Naive B cell (primary cell): ENCODE data around the gene PMPCA. TPM values are rescaled to one million over a fixed set of nuclear protein-coding genes. Genes with fewer than 3 reads are reported as not detected.
A peak's percentile ranks its signal among the peaks of the same experiment; 100 is the strongest.

Experiments used
- ATAC-seq, 2 donors: fragments of 150-1000 bp; cut with Tn5 transposase; 2 replicates each; pipeline ENCODE4 v1.10.0; 2021; ENCODE audit warnings: low read depth in 2 of 2, mild to moderate bottlenecking in 2 of 2, moderate library complexity in 2 of 2
- DNase-seq: peaks from one replicate; pipeline ENCODE4 v3.0.0; 2022
- H3K27ac Mint-ChIP-seq, 6 donors: one replicate each; pipeline ENCODE4 v1.8.0; 2020 to 2022; ENCODE audit warnings: mild to moderate bottlenecking in 6 of 6, mixed read lengths in 6 of 6, moderate library complexity in 5 of 6, inconsistent platforms in 2 of 6
- H3K27me3 Mint-ChIP-seq, 3 donors: one replicate each; pipeline ENCODE4 v1.8.0; 2021 to 2022; ENCODE audit warnings: mixed read lengths in 3 of 3, mild to moderate bottlenecking in 1 of 3
- H3K36me3 Mint-ChIP-seq, 2 donors: one replicate each; pipeline ENCODE4 v1.8.0; 2020 to 2022; ENCODE audit warnings: mixed read lengths in 2 of 2, inconsistent platforms in 1 of 2, mild to moderate bottlenecking in 1 of 2
- H3K4me1 Mint-ChIP-seq, 3 donors: one replicate each; pipeline ENCODE4 v1.8.0; 2020 to 2022; ENCODE audit warnings: mixed read lengths in 3 of 3, inconsistent platforms in 1 of 3, mild to moderate bottlenecking in 1 of 3, moderate library complexity in 1 of 3
- H3K4me3 Mint-ChIP-seq, 8 donors: one replicate each; pipeline ENCODE4 v1.8.0; 2020 to 2022; ENCODE audit warnings: mild to moderate bottlenecking in 8 of 8, mixed read lengths in 8 of 8, moderate library complexity in 8 of 8, inconsistent platforms in 2 of 8
- H3K9me3 Mint-ChIP-seq, 7 donors: one replicate each; pipeline ENCODE4 v1.8.0; 2020 to 2022; ENCODE audit warnings: mixed read lengths in 7 of 7, mild to moderate bottlenecking in 5 of 7, inconsistent platforms in 2 of 7, moderate library complexity in 1 of 7
- polyA plus RNA-seq, 6 donors: library from polyadenylated mRNA; unstranded; fragments of 300-500 nt; fragmentation: Illumina TruSeq; gene quantifications; one replicate each; pipeline ENCODE4 v1.2.3, GENCODE V29; 2021; ENCODE audit warnings: low read depth in 6 of 6

PMPCA gene
- polyA plus RNA-seq, 6 donors from 2014 or later: 28.1 to 39.8 (median 35.1) TPM

- no peak for DNase-seq
- ATAC-seq: no peak
- Mint-ChIP-seq H3K4me3 (peak overlapping the region in 1 of 8 donors; percentile 51), H3K9me3 (no peaks in the 10 kb centered on the region), H3K36me3 (peaks cover 8 to 16% of the 10 kb centered on the region in 2 donors), H3K4me1 (peaks cover 8 to 18% (median 12%) of the 10 kb centered on the region in 3 donors), H3K27ac (no peak overlapping the region), H3K27me3 (no peaks in the 10 kb centered on the region)
These were observed 31.8 kb downstream of the PMPCA start for GRCh38 chr9:136442265-136442664.

- no peaks in the 10 kb centered on the region for H3K27me3 Mint-ChIP-seq
- H3K36me3 Mint-ChIP-seq: peaks cover 8 to 16% of the 10 kb centered on the region in 2 donors
- no peak for DNase-seq
- no peak overlapping the region for H3K27ac Mint-ChIP-seq
- ATAC-seq: no peak
- H3K9me3 Mint-ChIP-seq: no peaks in the 10 kb centered on the region
- H3K4me1 Mint-ChIP-seq: peaks cover 3 to 10% (median 4%) of the 10 kb centered on the region in 3 donors
- H3K4me3 Mint-ChIP-seq: peak overlapping the region in 2 of 8 donors; percentile 47 to 51
These were observed 32.6 kb downstream of the PMPCA start for GRCh38 chr9:136443087-136443486.

GRCh38 chr9:136443687-136444086 lies 33.2 kb downstream of the PMPCA start:
- Mint-ChIP-seq H3K27ac (peak overlapping the region in 3 of 6 donors; percentile 2 to 74 (median 69)), H3K27me3 (no peaks in the 10 kb centered on the region), H3K4me1 (peaks cover 0 to 6% (median 3%) of the 10 kb centered on the region in 3 donors), H3K36me3 (peaks cover 8 to 16% of the 10 kb centered on the region in 2 donors), H3K4me3 (peak overlapping the region in 1 of 8 donors; percentile 30), H3K9me3 (no peaks in the 10 kb centered on the region)
- no peak for ATAC-seq
- DNase-seq: no peak

- Mint-ChIP-seq H3K27ac (peak overlapping the region in 2 of 6 donors; percentile 15 to 29), H3K4me3 (peak overlapping the region in 1 of 8 donors; percentile 30)
- ATAC-seq: no peak
These were observed 33.6 kb downstream of the PMPCA start for GRCh38 chr9:136444102-136444501.

GRCh38 chr9:136445799-136446198 lies 35.3 kb downstream of the PMPCA start:
- Mint-ChIP-seq H3K4me1 (peaks cover 0 to 6% (median 3%) of the 10 kb centered on the region in 3 donors), H3K27me3 (no peaks in the 10 kb centered on the region), H3K27ac (no peak overlapping the region), H3K9me3 (no peaks in the 10 kb centered on the region), H3K4me3 (no peak overlapping the region), H3K36me3 (peaks cover 8 to 16% of the 10 kb centered on the region in 2 donors)
- ATAC-seq: no peak
- DNase-seq: no peak

More at GRCh38 chr9:136444102-136444501, 33.6 kb downstream of the PMPCA start:
- no peaks in the 10 kb centered on the region for H3K27me3 Mint-ChIP-seq
- peaks cover 8 to 16% of the 10 kb centered on the region in 2 donors for H3K36me3 Mint-ChIP-seq
- no peaks in the 10 kb centered on the region for H3K9me3 Mint-ChIP-seq
- H3K4me1 Mint-ChIP-seq: peaks cover 0 to 6% (median 3%) of the 10 kb centered on the region in 3 donors
- no peak for DNase-seq

- Mint-ChIP-seq H3K27ac (no peak overlapping the region), H3K4me3 (peak overlapping the region in 1 of 8 donors; percentile 27), H3K27me3 (no peaks in the 10 kb centered on the region), H3K9me3 (no peaks in the 10 kb centered on the region), H3K4me1 (peaks cover 0 to 6% (median 3%) of the 10 kb centered on the region in 3 donors), H3K36me3 (peaks cover 8 to 23% of the 10 kb centered on the region in 2 donors)
- ATAC-seq (no peak), DNase-seq (no peak)
These were observed 36.8 kb downstream of the PMPCA start for GRCh38 chr9:136447173-136447778.

- Mint-ChIP-seq H3K9me3 (no peaks in the 10 kb centered on the region), H3K27me3 (no peaks in the 10 kb centered on the region), H3K27ac (no peak overlapping the region), H3K36me3 (peaks cover 8 to 28% of the 10 kb centered on the region in 2 donors), H3K4me3 (no peak overlapping the region), H3K4me1 (peaks cover 0 to 1% (median 0%) of the 10 kb centered on the region in 3 donors)
- DNase-seq (no peak), ATAC-seq (no peak)
These were observed 38.2 kb downstream of the PMPCA start for GRCh38 chr9:136448655-136449054.

GRCh38 chr9:136451221-136451877 lies 40.9 kb downstream of the PMPCA start:
- no peaks in the 10 kb centered on the region for H3K27me3 Mint-ChIP-seq
- H3K36me3 Mint-ChIP-seq: peaks cover 8 to 30% of the 10 kb centered on the region in 2 donors
- no peak for ATAC-seq
- no peaks in the 10 kb centered on the region for H3K4me1 Mint-ChIP-seq
- DNase-seq: no peak
- no peak overlapping the region for H3K27ac Mint-ChIP-seq
- no peaks in the 10 kb centered on the region for H3K9me3 Mint-ChIP-seq
- no peak overlapping the region for H3K4me3 Mint-ChIP-seq

GRCh38 chr9:136453326-136453725 lies 42.9 kb downstream of the PMPCA start:
- no peaks in the 10 kb centered on the region for H3K9me3 Mint-ChIP-seq

GRCh38 chr9:136454026-136454796 lies 43.8 kb downstream of the PMPCA start:
- Mint-ChIP-seq H3K4me3 (no peak overlapping the region), H3K27ac (peak overlapping the region in 2 of 6 donors; percentile 26 to 60), H3K27me3 (no peaks in the 10 kb centered on the region), H3K4me1 (no peaks in the 10 kb centered on the region), H3K9me3 (no peaks in the 10 kb centered on the region), H3K36me3 (peaks cover 0 to 28% of the 10 kb centered on the region in 2 donors)
- no peak for DNase-seq
- ATAC-seq: no peak

More at GRCh38 chr9:136453326-136453725, 42.9 kb downstream of the PMPCA start:
- no peak overlapping the region for H3K4me3 Mint-ChIP-seq
- H3K4me1 Mint-ChIP-seq: no peaks in the 10 kb centered on the region
- H3K27me3 Mint-ChIP-seq: no peaks in the 10 kb centered on the region
- DNase-seq: no peak
- ATAC-seq: no peak
- peaks cover 0 to 22% of the 10 kb centered on the region in 2 donors for H3K36me3 Mint-ChIP-seq
- H3K27ac Mint-ChIP-seq: peak overlapping the region in 2 of 6 donors; percentile 11 to 13

GRCh38 chr9:136455043-136456002 lies 44.9 kb downstream of the PMPCA start:
- ATAC-seq (no peak), DNase-seq (no peak)
- peak overlapping the region in 1 of 8 donors; percentile 33 for H3K4me3 Mint-ChIP-seq
- H3K27ac Mint-ChIP-seq: peak overlapping the region in 2 of 6 donors; percentile 60 to 84
- H3K4me1 Mint-ChIP-seq: no peaks in the 10 kb centered on the region
- H3K36me3 Mint-ChIP-seq: peaks cover 0 to 29% of the 10 kb centered on the region in 2 donors
- H3K27me3 Mint-ChIP-seq: no peaks in the 10 kb centered on the region
- no peaks in the 10 kb centered on the region for H3K9me3 Mint-ChIP-seq

GRCh38 chr9:136456258-136456657 lies 45.8 kb downstream of the PMPCA start:
- peaks cover 0 to 24% of the 10 kb centered on the region in 2 donors for H3K36me3 Mint-ChIP-seq
- peak overlapping the region in 2 of 6 donors; percentile 22 to 70 for H3K27ac Mint-ChIP-seq
- H3K27me3 Mint-ChIP-seq: no peaks in the 10 kb centered on the region
- no peaks in the 10 kb centered on the region for H3K4me1 Mint-ChIP-seq
- DNase-seq (no peak), ATAC-seq (no peak)
- no peak overlapping the region for H3K4me3 Mint-ChIP-seq
- H3K9me3 Mint-ChIP-seq: no peaks in the 10 kb centered on the region
